ENCODE results near the gene SAMD4A.
A peak's percentile ranks its signal among the peaks of the same experiment; 100 is the strongest.

The SAMD4A gene

DNA sequence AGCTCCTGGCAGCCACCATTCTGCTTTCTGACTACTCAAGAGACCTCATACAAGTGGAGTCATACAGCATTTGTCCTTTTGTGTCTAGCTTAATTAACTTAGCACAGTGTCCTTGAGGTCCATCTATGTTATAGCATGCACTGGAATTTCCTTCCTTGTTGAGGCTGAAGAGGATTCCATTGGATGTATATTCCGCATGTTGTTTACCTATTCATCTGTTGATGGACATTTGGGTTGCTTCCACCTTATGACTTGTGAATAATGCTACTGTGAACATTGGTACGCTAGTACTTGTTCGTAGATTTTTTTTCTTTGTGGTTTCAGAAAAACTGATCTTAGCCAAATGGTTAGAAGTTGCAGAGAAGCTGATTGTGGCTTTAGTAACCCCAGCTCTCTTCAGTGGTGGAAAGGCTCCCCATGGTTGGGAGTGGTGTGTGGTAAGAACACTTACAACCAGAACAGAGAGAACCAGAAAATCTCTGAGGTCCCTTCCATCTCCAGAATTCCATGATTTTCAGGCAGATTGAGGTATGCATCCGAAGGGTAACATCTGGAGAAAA lies 118.4 kb downstream of the SAMD4A start:
- DNase-seq (ENCODE audit: low spot score), result no peak

DNA sequence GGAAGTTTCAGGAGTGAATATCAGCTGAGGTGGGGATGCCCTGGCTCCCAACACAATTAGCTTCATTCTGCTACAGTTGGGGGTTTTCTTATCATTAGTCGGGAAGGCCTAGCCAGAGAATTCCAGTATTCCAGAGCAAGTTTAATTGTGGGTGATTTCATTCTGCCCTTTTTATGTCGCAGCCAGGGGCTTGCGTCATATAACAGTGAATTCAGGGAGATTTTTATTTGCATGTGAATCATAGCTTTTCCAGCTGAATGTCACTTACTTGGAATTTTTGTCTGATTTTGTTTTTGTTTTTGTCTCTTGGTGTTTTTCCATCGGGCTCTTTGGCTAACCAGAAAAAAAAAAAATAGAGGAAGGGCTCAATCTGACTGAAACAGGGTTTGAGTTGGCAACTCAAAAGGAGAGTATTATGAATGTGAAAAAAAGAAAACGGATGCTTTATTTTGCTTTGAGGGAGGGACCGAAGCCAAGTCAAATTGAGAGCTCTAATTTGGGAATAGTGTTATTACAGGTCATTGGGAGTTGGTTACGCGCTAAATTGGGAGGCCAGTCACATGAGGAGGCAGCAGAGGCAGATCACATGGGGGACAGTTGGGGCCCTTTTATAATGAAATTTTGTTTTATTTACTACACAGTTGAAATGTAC lies 119.4 kb downstream of the SAMD4A start:
- DNase-seq (ENCODE audit: low spot score), result no peak

- no peak for DNase-seq (ENCODE audit: low spot score)
These were observed 120.2 kb downstream of the SAMD4A start for GRCh38 chr14:54686871-54687749.

GRCh38 chr14:54687750-54688119 lies 120.8 kb downstream of the SAMD4A start:
- DNase-seq (ENCODE audit: low spot score), result no peak

- DNase-seq (ENCODE audit: low spot score), result no peak
These were observed 121.3 kb downstream of the SAMD4A start for GRCh38 chr14:54688229-54688628.

- no peak for DNase-seq (ENCODE audit: low spot score)
These were observed 123.0 kb downstream of the SAMD4A start for GRCh38 chr14:54689928-54690327.

DNA sequence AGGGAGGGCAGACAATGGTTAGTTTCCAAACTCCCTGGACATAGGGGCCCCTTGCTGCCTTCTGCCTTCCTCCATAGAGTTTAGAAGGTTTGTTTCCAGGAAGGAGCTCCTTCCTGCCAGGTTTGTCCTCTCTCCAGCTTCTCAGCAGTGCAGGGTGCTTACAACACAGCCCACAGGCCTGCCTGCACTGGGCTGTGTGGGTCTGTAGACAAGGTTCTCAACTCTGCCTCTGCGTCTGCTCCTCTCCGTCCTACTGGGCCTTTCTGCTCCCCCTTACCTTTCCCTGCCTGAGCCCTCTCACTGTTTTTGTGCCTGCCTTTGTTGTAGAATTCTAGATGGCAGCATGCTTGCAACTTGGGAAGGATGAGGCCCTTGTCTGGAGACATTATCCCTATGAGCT lies 124.0 kb downstream of the SAMD4A start:
- DNase-seq (ENCODE audit: low spot score), result no peak

DNA sequence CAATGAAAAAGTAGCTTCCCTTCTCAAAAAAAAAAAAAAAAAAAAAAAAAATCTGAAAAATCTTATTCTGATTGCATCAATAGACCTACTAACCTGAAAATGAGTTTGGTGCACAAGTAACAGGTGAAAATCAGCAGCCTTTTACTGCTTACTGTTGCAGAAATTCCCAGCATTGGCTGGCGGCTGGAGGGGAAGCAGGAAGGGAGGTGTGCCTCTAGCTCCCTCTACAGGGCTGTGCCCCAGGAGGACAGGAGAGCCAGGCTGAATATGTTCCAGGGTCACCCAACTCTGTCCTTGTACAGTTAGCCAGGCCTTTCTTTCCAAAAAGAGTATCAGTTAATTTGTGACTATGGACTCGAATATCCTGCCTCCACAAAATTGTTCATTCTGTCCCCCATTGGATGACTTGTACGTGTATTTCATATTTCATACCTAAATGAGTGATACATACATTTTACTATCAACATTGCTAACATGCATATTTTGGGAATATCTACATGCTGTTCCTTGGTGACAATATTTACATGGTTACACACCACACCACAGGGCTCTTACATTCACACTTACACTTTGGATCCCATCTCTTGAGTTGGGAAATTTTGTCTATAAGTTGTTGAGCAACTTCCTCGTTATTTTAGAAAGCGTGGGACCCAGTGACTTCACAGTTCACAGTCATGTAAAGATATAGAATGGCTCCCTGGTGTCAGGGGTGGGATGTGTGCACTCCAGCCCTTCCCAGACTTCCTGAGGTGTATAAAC lies 124.8 kb downstream of the SAMD4A start:
- peak; percentile 42 for DNase-seq (ENCODE audit: low spot score)

DNA sequence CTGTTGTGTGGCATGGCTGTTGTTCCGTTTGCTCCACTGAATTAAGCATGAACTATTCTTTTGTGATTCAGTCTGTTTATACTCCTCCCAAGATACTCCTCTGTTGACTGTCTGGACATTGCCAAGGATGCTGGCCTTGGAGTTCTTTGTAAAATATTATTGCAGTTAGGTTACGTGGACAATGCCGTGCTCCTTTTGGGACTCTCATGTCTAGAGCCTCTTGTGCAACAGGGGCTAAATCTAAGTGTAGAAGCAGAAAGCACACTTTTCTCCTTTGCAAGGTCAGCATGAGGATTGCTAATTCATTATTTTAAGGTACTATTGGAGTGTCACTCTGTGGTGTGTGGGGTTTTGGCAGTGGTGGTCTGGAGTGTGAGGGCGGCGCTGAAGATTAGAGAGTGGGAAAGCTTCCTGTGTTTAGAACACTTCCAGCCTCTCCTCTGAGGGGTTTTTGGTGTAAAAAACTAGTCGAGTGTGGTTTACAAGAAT lies 125.4 kb downstream of the SAMD4A start:
- DNase-seq (ENCODE audit: low spot score), result no peak

- no peak for DNase-seq (ENCODE audit: low spot score)
These were observed 126.8 kb downstream of the SAMD4A start for GRCh38 chr14:54693761-54694160.

- no peak for DNase-seq (ENCODE audit: low spot score)
These were observed 128.3 kb downstream of the SAMD4A start for GRCh38 chr14:54695196-54695595.

DNA sequence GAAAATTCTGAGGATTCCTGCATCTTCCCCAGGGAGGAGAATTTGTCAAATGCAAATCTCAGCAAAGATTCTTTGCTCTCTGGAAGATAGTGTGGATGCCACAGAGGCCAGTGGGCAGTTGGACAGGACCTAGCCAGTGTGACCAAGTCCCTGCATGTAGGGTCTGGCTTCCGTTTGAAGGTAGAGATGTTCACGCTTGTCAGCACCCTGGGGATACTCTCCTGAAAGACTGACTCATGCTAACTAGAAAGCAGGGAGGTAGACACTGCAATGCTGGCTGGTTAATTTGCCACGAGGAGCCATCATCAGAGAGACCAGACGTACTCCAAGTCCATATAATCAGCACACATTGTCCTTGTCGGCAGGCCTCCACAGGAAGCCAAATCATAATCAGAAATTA lies 130.1 kb downstream of the SAMD4A start:
- no peak for DNase-seq (ENCODE audit: low spot score)

GRCh38 chr14:54697803-54698202 lies 130.9 kb downstream of the SAMD4A start:
- no peak for DNase-seq (ENCODE audit: low spot score)

- DNase-seq (ENCODE audit: low spot score), result no peak
These were observed 131.6 kb downstream of the SAMD4A start for GRCh38 chr14:54698501-54698900.

DNA sequence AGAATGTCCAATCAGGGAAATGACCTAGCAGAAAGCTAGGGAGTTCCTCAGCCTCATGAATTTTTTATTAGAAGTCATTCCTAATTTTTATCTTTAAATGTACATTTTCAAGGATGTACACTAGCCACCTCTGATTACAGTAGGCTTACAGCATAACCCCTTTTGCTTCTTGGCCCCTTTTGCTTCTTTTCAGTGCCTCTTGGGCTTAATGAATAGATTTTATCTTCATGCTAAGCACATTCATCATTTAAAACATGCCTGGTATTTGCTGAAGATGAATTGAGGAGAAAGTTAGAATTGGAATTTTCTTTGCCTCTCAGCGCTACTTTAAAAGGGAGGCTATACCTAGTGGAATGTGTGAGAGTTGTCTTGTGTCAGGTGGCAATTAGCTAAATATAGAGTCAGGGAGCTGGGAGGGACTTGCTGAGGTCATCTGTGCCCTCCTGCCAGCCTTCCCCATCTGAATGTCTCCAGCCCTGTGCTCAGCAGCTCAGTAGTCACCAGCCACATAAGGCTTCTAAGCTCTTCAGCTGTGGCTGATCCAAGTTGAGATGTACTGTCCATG lies 132.1 kb downstream of the SAMD4A start:
- DNase-seq (ENCODE audit: low spot score), result no peak

DNA sequence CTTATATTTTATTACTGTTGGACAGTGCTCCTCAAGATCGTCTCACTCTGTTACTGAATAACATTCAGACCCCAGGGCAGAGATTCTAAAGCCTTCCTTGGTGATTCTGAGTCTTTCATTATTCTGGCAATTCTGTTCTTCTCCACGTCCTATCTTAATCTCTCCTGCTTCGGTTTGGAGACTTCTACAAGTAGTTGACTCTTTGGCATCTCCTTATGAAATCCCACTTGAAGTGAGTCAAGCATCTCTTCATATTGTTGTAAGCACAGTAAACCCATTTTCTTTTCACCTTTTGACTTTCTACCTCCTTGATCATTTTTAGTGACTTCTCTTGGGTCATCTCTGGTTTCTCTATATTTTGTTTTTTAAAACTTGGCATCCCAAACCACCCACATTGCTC lies 132.8 kb downstream of the SAMD4A start:
- no peak for DNase-seq (ENCODE audit: low spot score)

DNA sequence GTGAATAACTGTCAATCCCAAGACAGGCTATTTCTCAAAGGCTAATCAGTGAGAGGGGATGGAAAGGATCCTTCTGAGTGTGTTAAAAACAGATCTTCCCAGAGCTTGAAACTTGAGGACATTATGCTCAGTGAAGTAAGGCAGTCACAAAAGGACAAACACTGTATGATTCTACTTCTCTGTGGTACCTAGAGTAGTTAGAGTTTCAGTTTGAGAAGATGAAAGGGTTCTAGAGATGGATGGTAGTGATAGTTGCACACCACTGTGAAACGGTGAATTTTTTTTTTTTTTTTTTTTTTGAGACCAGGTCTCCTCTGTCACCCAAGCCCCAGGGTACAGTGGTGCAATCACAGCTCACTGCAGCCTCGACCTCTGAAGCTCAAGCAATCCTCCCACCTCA lies 133.8 kb downstream of the SAMD4A start:
- DNase-seq (ENCODE audit: low spot score), result no peak

DNA sequence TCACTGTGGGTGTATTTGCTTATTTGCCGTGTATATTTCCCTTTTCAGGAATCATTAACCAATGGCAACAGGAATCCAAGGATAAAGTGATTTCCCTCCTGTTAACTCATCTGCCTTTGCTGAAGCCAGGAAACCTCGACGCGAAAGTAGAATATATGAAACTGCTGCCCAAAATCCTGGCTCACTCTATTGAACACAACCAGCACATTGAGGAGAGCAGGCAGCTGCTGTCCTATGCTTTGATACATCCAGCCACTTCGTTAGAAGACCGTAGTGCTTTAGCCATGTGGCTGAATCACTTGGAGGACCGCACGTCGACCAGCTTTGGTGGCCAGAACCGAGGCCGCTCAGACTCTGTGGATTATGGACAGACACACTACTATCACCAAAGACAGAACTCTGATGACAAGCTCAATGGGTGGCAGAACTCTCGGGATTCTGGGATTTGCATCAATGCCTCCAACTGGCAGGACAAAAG lies 135.1 kb downstream of the SAMD4A start:
- DNase-seq (ENCODE audit: low spot score), result no peak

GRCh38 chr14:54702492-54702891 lies 135.6 kb downstream of the SAMD4A start:
- DNase-seq (ENCODE audit: low spot score), result no peak

GRCh38 chr14:54703082-54703481 lies 136.2 kb downstream of the SAMD4A start:
- DNase-seq (ENCODE audit: low spot score), result no peak

DNA sequence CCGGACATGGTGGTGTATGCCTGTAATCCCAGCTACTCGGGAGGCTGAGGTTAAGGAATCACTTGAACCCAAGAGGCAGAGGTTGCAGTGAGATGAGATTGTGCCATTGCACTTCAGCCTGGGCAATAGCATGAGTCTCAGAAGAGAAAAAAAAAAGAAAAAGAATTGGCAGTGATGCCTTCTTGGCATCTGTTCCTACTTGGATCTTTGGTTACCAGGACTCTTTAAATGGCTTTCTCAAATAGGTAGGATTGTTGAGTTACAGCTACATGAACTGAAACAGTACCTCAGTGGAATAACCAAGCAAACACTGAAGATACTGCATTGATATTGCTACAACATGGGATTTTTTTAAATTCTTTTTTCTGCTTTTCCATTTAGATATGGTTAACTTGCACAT lies 136.8 kb downstream of the SAMD4A start:
- no peak for DNase-seq (ENCODE audit: low spot score)

DNA sequence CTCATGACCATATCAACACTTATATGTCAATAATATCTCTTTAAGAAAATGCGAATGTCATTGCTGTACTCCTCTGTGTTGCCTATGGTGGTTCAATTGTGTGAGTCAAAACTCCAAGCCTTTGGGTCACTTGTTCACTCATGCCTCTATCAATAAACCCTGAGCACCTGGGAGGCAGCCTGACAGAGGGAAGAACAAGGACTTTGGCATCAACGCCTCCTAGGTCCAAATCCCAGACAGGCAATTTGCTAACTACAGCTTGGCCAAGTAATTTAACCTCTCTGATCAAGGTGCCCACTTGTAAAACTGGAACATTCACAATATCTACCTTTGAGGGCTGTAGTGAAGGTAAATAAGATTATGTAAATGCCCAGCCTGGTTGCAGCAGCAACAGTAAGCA lies 137.8 kb downstream of the SAMD4A start:
- no peak for DNase-seq (ENCODE audit: low spot score)
